Activated CD8-positive, alpha-beta memory T cell treated with anti-CD3 and anti-CD28 coated beads for 36 hours (primary cell): ENCODE data around the gene GTF2A2. TPM values are rescaled to one million over a fixed set of nuclear protein-coding genes. Genes with fewer than 3 reads are reported as not detected.

Experiments
- CTCF ChIA-PET: fragments of 350-600 bp; sonication (Branson Sonifier 250); formaldehyde crosslinking; loops from one replicate; lab custom pipeline; 2021; ENCODE audit warnings: antibody characterized with exemption; lab: Charles Lee
- POLR2A ChIA-PET: fragments of 350-600 bp; sonication (Branson Sonifier 250); formaldehyde crosslinking; loops from one replicate; lab custom pipeline; 2021; ENCODE audit warnings: antibody characterized with exemption; lab: Charles Lee
- total RNA-seq, 2 experiments: library from RNA; stranded (reverse); gene quantifications; one replicate each; pipeline ENCODE4 v1.2.3, GENCODE V29; 2021

The GTF2A2 gene
- total RNA-seq, 2 experiments from 2014 or later: 228 to 233 TPM

- ChIA-PET CTCF (no interaction called here), POLR2A (no interaction called here)
These were observed 40.9 kb downstream of the GTF2A2 start for GRCh38 chr15:59616379-59616778.

GRCh38 chr15:59615661-59616060 lies 41.7 kb downstream of the GTF2A2 start:
- POLR2A ChIA-PET: no interaction called here
- CTCF ChIA-PET: interaction anchor here (1.6 kb wide), 1 partner anchor 87 kb away, joined by 4 read pairs; no protein-coding TSS in a partner anchor

DNA sequence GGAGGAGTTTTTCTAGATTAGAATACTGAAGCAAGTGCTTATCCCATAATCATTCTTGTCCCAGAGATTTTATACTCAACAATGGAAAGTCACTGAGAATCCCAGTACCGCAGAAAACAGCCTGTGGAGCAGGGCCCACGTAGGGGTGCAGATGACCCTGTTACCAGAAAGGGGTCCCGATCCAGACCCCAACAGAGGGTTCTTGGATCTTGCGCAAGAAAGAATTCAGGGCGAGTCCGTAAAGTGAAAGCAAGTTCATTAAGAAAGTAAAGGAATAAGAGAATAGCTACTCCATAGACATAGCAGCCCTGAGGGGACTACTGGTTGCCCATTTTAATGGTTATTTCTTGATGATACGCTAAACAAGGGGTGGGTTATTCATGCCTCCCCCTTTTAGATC lies 43.2 kb downstream of the GTF2A2 start:
- CTCF ChIA-PET: interaction anchor here (1.6 kb wide), 1 partner anchor 85 kb away, joined by 4 read pairs; no protein-coding TSS in a partner anchor
- POLR2A ChIA-PET: no interaction called here

GRCh38 chr15:59611276-59612260 lies 45.7 kb downstream of the GTF2A2 start, which contains the start of gene GCNT3:
GCNT3 (plus strand) TSS chr15:59611783; CDS start chr15:59618239, 6,456 bp downstream.
- ChIA-PET POLR2A (no interaction called here), CTCF (interaction anchor here (0.8 to 1.3 kb wide), 2 partner anchors 10 to 83 kb away, joined by 3 read pairs; no protein-coding TSS in a partner anchor)

- POLR2A ChIA-PET: no interaction called here
- CTCF ChIA-PET: no interaction called here
These were observed 47.3 kb downstream of the GTF2A2 start for GRCh38 chr15:59609730-59610712.

DNA sequence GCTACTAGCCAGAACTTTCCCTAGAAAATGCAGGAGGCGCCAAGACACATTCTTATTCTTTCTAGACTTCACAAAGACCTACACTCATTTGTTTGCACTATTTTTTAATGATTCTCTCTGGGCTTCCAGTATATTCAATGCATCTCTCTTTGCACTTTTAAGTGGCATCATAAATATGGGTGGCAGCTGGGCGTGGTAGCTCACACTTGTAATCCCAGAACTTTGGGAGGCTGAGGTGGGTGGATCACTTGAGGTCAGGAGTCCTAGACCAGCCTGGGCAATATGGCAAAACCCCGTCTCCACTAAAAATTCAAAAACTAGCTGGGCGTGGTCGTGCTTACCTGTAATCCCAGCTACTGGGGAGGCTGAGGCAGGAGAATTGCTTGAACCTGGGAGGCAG lies 51.3 kb downstream of the GTF2A2 start:
- CTCF ChIA-PET: interaction anchor here (0.7 to 0.8 kb wide), 2 partner anchors 77 to 1506 kb away, joined by 3 to 4 read pairs; no protein-coding TSS in a partner anchor
- POLR2A ChIA-PET: no interaction called here

- CTCF ChIA-PET: no interaction called here
- POLR2A ChIA-PET: interaction anchor here (0.7 kb wide), 1 partner anchor 1180 kb away, joined by 3 read pairs; no protein-coding TSS in a partner anchor
These were observed 58.9 kb downstream of the GTF2A2 start for GRCh38 chr15:59598461-59598860.

DNA sequence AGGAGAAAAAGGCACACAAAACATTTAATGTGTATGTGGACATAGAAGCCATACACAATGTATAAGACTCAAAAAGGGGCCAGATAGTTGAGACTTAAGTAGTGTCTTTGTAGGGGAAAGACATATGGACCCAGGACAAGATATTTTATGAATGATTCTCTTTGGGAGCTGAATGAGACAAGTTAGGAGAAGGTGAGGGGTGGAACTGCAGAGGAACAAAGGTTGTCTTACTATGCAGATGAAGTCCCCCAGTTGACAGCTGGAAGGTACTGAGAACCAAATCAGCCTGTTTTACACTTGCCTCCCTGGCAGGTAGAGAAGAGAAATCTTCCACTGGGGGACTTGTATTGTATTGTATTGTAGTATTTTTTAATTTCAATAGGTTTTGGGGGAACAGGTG lies 60.7 kb downstream of the GTF2A2 start:
- CTCF ChIA-PET: no interaction called here
- POLR2A ChIA-PET: no interaction called here

DNA sequence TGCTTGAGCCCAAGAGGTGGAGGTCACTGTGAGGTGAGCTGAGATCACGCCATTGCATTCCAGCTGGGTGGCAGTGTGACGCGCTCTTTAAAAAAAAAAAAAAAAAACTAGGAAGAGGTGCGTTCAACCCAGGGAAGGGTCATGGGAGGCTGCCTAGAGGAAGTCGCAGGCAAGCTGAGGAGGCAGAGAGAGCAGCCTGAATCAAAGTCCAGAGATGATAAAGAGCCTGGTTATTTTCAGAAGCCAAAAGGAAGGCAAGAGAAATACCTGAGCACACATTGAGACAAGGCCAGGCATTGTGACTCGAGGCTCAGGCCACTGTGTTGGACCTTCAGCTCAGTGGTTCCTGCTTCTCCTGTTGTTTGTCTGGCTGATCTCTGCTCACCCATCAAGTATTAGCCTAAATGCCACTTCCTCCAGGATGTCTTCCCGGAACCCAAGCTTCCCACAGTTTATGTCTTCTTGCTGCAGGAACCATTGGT lies 61.8 kb downstream of the GTF2A2 start:
- CTCF ChIA-PET: interaction anchor here (0.9 to 1.2 kb wide), 2 partner anchors 19 to 653 kb away, joined by 3 to 4 read pairs; no protein-coding TSS in a partner anchor

DNA sequence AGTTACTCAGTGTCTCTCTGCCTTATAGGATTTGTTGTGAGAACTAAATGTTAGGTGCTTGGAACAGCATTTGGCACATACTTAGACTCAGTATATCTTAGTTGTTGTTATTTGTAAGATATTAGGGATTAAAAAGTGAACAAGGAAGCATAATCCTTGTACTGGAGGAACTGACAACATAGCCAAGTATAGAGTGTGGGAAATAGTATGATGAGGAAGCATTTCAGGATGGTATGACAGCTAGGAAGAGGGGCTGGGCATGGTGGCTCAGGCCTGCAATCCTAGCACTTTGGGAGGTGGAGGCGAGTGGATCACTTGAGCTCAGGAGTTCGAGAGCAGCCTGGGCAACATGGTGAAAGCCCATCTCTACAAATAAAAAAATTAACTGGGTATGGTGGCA lies 62.3 kb downstream of the GTF2A2 start:
- ChIA-PET POLR2A (no interaction called here), CTCF (interaction anchor here (1.2 kb wide), 1 partner anchor 18 kb away, joined by 4 read pairs; no protein-coding TSS in a partner anchor)

More for the DNA sequence above, 61.8 kb downstream of the GTF2A2 start:
- POLR2A ChIA-PET: no interaction called here

DNA sequence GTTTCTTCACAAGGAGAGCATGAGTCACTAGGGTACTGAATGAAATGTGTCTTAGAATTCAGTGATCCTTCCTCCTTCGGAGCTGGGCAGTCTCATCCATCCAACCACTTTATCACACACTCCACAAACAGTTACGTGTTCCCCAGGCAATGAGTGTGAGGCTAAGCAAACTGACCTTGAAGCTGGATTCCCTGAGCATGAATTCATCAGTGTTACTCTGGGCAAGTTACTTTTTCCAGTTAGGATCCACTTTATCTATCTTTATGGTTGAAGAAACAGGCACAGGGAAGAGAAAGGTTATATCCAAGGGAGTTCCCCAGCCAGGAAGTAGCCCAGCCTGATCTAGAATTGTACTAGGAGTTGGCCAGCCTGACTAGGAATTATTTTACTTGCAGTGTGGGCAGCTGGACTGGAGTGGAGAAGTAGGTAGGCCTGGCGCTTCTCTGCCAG lies 62.8 kb downstream of the GTF2A2 start:
- POLR2A ChIA-PET: no interaction called here
- CTCF ChIA-PET: interaction anchor here (1.2 kb wide), 1 partner anchor 18 kb away, joined by 4 read pairs; no protein-coding TSS in a partner anchor

DNA sequence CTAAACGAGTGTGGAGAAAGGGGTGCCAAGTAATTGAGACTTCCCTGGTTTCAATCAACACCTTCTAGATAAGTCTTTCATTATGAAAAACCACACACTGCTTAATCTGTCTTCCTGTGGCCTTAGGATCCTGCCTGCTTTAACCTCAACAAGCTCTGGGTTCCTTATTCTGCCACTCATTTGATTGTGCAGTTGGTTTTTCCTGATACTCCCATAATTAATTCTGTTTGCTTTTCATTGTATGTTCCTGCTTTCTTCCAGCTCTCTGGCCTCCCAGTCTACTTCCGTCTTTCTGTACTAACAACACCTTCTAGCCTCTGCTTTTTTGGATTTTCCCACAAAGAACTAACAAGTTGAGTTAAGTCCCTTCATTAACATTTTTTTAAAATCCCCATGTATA lies 66.0 kb downstream of the GTF2A2 start:
- CTCF ChIA-PET: interaction anchor here (0.7 kb wide), 2 partner anchors 32 to 506 kb away, joined by 3 read pairs; no protein-coding TSS in a partner anchor
- POLR2A ChIA-PET: interaction anchor here (0.6 kb wide), 1 partner anchor 438 kb away, joined by 6 read pairs; no protein-coding TSS in a partner anchor

GRCh38 chr15:59590027-59590426 lies 67.3 kb downstream of the GTF2A2 start:
- ChIA-PET POLR2A (no interaction called here), CTCF (no interaction called here)

Other genes starting within 250 kb of the GTF2A2 start
- gene FAM81A, start 219.3 kb downstream of the GTF2A2 start, total RNA-seq: 1 to 10 TPM; 1.9 to 2.2 TPM
- gene GCNT3, start 45.7 kb downstream of the GTF2A2 start, total RNA-seq: not detected
- gene BNIP2, start 31.8 kb upstream of the GTF2A2 start, total RNA-seq: 10 to 100 TPM; 63.8 to 65.5 TPM